HEK293T (cell line): ENCODE results near the gene LAMA3.

Source experiments
- BHLHE40 ChIP-seq: fragments of 450-650 bp; IDR thresholded peaks from 2 replicates; pipeline ENCODE4 v1.6.1; 2016; ENCODE audit warnings: mild to moderate bottlenecking, moderate library complexity, borderline replicate concordance
- CTBP1 ChIP-seq: fragments of 450-650 bp; IDR thresholded peaks from 2 replicates; pipeline ENCODE4 v1.6.1; 2016; ENCODE audit warnings: borderline replicate concordance
- ELF4 ChIP-seq: fragments of 450-650 bp; IDR thresholded peaks from 2 replicates; pipeline ENCODE4 v1.6.1; 2017; ENCODE audit warnings: antibody characterized with exemption
- FOXA1 ChIP-seq: fragments of 450-650 bp; IDR thresholded peaks from 2 replicates; pipeline ENCODE4 v1.6.1; 2016; ENCODE audit warnings: mild to moderate bottlenecking
- FOXK2 ChIP-seq: fragments of 450-650 bp; IDR thresholded peaks from 2 replicates; pipeline ENCODE4 v1.6.1; 2016; ENCODE audit warnings: mild to moderate bottlenecking
- FOXM1 ChIP-seq: fragments of 450-650 bp; IDR thresholded peaks from 2 replicates; pipeline ENCODE4 v1.6.1; 2017; ENCODE audit warnings: mild to moderate bottlenecking, borderline replicate concordance
- HDGF ChIP-seq: fragments of 450-650 bp; IDR thresholded peaks from 2 replicates; pipeline ENCODE4 v1.6.1; 2017; ENCODE audit warnings: antibody characterized with exemption, borderline replicate concordance
- LEF1 ChIP-seq: fragments of 450-650 bp; IDR thresholded peaks from 2 replicates; pipeline ENCODE4 v1.6.1; 2017; ENCODE audit warnings: mild to moderate bottlenecking, borderline replicate concordance
- NFRKB ChIP-seq: fragments of 450-650 bp; IDR thresholded peaks from 2 replicates; pipeline ENCODE4 v1.6.1; 2016; ENCODE audit warnings: mild to moderate bottlenecking, moderate library complexity
- SP1 ChIP-seq: fragments of 450-650 bp; IDR thresholded peaks from 2 replicates; pipeline ENCODE4 v1.6.1; 2017
- SUZ12 ChIP-seq: fragments of 450-650 bp; IDR thresholded peaks from 2 replicates; pipeline ENCODE4 v1.6.1; 2016; ENCODE audit warnings: mild to moderate bottlenecking
- TARDBP ChIP-seq: fragments of 450-650 bp; IDR thresholded peaks from 2 replicates; pipeline ENCODE4 v1.6.1; 2016
- TF ChIP-seq, protein P1 (sequence below): fragments of 450-650 bp; IDR thresholded peaks from 2 replicates; pipeline ENCODE4 v1.6.1; 2016

DNA sequence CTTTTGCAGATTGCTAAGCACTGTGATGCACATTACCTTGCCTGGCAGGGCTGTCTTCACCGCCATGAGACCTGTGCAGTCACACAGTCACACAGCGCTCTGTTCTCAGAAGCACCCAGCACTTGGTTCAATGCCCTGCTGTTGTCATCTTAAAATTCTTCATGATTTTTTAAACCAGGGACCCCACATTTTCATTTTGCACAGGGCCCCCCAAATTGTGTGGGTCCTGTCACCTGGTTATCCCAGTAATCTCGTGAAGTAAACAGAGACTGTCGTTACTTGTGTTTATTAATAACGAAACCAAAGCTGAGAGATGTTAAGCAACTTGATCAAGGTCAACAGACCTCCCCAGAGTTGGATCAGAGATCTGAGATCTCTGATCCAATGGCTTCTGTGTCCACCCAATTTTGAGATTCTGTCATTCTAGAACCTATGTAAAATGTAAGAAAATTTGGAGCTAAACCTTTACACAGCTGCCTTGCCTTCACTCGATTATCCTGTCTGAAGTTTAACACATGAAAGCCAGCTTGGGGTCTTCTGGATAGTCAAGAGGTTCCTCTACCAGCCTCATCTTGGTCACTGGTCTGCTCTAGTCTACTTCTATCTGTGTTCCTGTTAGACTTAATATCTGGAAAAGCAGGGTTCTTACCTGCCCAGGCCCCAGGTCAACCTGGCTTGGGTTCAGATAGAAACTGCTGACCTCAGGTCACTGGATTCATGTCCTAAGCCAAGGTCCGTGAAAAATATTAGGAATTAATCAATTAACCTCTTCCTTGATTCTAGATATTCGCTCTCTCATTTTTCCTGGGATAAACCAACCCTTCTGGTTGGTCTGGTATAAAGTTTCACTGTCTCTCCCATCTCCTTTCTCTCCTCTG, 311.6 kb downstream of the LAMA3 start:
- TF ChIP-seq SP1, result no peak
- no peak for TF ChIP-seq SUZ12
- no peak for TF ChIP-seq CTBP1
- no peak for TF ChIP-seq FOXM1
- no peak for TF ChIP-seq BHLHE40
- TF ChIP-seq NFRKB, result no peak
- no peak for TF ChIP-seq LEF1
- TF ChIP-seq, protein P1, sequence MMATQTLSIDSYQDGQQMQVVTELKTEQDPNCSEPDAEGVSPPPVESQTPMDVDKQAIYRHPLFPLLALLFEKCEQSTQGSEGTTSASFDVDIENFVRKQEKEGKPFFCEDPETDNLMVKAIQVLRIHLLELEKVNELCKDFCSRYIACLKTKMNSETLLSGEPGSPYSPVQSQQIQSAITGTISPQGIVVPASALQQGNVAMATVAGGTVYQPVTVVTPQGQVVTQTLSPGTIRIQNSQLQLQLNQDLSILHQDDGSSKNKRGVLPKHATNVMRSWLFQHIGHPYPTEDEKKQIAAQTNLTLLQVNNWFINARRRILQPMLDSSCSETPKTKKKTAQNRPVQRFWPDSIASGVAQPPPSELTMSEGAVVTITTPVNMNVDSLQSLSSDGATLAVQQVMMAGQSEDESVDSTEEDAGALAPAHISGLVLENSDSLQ, result no peak
- no peak for TF ChIP-seq FOXA1
- TF ChIP-seq FOXK2, result no peak
- TF ChIP-seq TARDBP, result no peak
- no peak for TF ChIP-seq ELF4
- no peak for TF ChIP-seq HDGF
